Effector CD8-positive, alpha-beta T cell (primary cell): ENCODE data around the gene ESPNL.
"Not testable (repeated sequence)": the region's sequence is repeated elsewhere in the genome, so short reads cannot be mapped to it uniquely, and the experiment has no call there.

Experiments used
- DNase-seq: peaks from one replicate; lab custom pipeline; 2025; lab: John Stamatoyannopoulos, UW
- total RNA-seq, 4 experiments: gene quantifications; one replicate each; lab custom pipeline; 2026; lab: John Stamatoyannopoulos, UW

ESPNL gene, protein sequence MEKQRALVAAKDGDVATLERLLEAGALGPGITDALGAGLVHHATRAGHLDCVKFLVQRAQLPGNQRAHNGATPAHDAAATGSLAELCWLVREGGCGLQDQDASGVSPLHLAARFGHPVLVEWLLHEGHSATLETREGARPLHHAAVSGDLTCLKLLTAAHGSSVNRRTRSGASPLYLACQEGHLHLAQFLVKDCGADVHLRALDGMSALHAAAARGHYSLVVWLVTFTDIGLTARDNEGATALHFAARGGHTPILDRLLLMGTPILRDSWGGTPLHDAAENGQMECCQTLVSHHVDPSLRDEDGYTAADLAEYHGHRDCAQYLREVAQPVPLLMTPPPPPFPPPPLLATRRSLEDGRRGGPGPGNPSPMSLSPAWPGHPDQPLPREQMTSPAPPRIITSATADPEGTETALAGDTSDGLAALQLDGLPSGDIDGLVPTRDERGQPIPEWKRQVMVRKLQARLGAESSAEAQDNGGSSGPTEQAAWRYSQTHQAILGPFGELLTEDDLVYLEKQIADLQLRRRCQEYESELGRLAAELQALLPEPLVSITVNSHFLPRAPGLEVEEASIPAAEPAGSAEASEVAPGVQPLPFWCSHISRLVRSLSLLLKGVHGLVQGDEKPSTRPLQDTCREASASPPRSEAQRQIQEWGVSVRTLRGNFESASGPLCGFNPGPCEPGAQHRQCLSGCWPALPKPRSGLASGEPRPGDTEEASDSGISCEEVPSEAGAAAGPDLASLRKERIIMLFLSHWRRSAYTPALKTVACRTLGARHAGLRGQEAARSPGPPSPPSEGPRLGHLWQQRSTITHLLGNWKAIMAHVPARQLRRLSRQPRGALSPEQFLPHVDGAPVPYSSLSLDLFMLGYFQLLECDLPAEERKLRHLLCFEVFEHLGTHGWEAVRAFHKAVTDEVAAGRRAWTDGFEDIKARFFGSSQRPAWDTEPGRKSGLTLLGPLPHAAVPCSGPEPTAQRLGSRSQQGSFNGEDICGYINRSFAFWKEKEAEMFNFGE
- 0 to 0.97 (median 0.24) reads per million in 4 experiments for total RNA-seq

- no peak for DNase-seq
Observed at GRCh38 chr2:238100049-238100820, at the start of gene ESPNL. Gene ESPNL, plus strand, starts transcription at chr2:238100340. Its CDS starts 80 bp downstream, at chr2:238100420.

GRCh38 chr2:238053191-238053776, 46.9 kb upstream of the ESPNL start:
- DNase-seq: no peak

DNA sequence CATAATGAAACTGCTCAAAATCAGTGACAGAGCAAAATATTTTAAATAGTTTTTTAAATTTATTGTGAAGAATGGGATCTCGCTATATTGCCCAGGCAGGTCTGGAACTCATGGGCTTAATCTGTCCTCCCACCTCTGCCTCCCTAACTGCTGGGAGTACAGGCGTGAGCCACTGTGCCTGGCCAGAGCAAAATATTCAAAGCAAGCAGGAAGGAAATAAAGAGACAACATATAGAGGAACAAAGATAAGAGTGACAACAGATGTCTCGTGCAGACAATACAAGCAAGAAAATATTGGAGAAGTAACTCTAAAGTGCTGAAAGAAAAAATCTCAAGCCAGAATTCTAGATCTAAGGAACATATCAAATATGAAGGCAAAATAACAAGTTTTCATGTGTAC, 44.3 kb upstream of the ESPNL start:
- DNase-seq: no peak

DNA sequence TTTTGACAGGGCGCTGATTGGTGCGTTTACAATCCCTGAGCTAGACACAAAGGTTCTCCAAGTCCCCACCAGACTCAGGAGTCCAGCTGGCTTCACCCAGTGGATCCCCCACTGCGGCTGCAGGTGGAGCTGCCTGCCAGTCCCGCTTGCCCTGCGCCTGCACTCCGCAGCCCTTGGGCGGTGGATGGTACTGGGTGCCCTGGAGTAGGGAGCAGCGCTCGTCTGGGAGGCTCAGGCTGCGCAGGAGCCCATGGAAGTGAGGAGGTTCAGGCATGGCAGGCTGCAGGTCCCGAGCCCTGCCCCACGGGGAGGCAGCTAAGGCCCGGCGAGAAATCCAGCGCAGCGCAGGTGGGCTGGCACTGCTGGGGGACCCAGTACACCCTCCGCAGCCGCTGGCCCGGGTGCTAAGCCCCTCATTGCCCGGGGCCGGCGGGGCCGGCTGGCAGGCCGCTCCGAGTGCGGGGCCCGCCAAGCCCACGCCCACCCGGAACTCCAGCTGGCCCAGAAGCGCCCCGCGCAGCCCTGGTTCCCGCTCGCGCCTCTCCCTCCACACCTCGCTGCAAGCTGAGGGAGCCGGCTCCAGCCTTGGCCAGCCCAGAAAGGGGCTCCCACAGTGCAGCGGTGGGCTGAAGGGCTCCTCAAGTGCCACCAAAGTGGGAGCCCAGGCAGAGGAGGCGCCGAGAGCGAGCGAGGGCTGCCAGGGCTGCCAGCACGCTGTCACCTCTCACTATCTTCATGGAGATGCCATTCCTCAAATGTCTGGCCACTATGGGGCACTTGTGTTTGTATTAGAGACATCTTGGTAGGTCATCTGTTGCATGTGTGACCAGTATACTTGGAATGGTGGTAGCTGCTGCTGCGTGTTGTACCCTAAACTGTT, 42.2 kb upstream of the ESPNL start:
- DNase-seq: not testable (repeated sequence)

- DNase-seq: no peak
Observed at GRCh38 chr2:238059505-238059904, 40.6 kb upstream of the ESPNL start.

DNA sequence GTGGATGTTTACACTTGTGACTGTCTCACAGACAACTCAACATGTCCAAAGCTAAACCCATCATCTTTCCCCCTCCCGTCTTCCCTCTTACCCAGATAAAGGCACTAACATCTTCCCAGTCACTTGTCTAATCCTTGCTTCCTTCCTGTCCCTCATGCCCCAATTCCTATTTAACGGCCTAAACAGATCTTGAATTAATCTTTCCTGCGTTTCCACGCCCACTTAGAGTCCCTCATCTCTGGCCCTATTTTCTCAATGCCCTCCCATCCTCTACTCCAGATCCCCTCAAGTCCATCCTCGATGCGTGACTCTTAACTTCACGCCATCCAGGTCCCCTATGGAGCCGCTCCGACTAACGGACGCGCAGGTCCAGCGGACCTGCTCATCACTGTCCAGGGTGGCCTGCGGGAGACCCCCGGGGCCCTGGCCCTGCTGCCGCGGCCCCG, 40.0 kb upstream of the ESPNL start:
- DNase-seq: no peak

- DNase-seq: peak; percentile 94
Observed at GRCh38 chr2:238060542-238061314, 39.4 kb upstream of the ESPNL start, which contains the start of gene SCLY. Gene SCLY, plus strand, starts transcription at chr2:238061001. Its CDS starts 54 bp downstream, at chr2:238061055.

DNA sequence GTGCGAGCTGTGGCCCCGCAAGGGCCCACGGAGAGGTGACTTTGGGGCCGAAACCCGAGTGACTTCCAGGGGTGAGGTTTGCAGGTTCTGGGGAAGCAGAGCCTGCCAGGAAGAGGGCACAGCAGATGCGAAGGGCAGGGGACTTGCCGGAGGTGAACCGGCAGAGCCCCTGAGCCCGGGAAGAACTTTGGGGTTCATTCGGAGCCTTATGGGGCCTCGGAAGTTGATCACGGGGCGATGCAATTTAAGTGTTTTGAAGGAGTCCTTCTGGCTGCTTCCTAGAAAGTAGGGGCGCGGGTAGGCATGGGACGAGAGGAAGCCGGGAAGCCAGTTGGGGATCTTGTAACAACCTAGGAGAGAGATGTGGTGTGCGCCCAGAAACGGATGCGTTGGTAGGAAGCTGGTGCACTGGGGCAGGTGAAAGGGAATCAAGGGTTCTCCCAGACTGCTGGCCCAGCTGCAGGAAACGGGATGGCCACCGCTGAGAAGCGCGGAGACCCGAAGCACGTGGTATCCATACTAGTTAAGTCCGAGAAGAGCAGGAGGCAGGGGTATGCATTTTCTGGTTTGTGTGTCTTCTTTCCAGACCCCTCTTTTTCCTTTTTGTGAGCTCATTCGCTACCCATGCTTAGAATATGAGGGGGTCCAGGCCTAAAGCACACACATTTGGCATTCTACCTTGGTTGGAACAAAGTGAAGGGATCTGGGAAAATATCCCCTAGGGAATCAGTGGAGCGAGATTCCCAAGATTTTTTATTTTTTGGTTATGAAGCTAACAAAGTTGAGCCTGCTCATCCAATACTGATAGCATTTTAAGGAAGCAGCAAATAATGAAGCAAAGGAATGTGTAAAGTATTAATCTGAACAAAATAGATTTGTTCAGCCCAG, 38.6 kb upstream of the ESPNL start:
- DNase-seq: no peak

DNA sequence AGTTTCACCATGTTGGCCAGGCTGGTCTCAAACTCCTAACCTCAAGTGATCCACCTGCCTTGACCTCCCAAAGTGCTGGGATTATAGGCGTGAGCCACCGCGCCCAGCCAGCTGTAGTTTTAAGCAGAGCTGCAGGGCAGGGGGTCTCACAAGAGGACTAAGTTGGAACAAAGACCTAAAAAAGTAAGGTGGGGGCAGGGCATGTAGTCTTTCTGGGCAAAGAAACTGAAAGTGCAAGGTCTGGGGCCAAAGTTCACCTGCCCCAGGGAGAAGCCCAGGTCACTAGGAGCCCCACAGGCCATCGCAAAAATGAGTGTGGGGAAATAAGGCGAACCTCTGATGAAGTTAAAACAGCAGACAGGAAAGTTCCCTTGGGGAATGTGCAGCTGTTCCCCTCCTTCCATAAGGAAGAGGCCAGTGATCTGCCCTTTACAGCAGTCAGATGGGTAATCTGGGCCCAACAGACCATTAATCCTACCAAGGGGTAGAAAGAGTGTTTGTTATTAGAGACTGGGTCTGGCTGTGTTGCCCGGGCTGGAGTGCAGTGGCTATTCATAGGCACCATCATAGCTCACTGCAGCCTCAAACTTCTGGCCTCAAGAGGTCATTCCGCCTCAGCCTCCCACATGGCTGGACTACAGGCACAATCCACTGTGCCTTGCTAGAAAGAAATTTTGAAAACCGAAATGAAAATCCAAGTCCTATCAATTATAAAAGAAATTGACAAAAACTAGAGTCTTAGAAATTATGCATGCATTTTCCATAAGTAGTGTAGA, 36.5 kb upstream of the ESPNL start:
- no peak for DNase-seq

- no peak for DNase-seq
Observed at GRCh38 chr2:238064376-238064775, 35.8 kb upstream of the ESPNL start.

- no peak for DNase-seq
Observed at GRCh38 chr2:238065071-238065846, 34.9 kb upstream of the ESPNL start.

- no peak for DNase-seq
Observed at GRCh38 chr2:238066218-238066617, 33.9 kb upstream of the ESPNL start.

GRCh38 chr2:238066718-238067117, 33.4 kb upstream of the ESPNL start:
- DNase-seq: not testable (repeated sequence)

DNA sequence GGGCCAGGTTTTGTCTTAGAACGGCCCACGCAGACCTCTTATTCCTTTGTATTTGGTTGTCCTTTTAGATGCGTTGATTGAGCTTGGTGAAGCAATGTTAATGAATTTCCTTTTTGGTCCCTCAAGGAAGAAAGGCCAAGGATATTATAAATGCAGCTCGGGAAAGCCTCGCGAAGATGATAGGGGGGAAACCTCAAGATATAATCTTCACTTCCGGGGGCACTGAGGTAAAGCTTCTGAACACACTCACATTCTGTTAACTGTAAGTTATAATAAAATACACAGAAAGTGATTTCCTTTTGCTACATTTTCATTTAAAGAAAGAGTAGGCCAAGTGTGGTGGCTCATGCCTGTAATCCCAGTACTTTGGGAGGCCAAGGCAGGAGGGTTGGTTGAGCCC, 32.2 kb upstream of the ESPNL start:
- DNase-seq: no peak

GRCh38 chr2:238069021-238069709, 31.0 kb upstream of the ESPNL start:
- DNase-seq: no peak

GRCh38 chr2:238069877-238070276, 30.3 kb upstream of the ESPNL start:
- no peak for DNase-seq
